ENCODE results near the gene CEP135.

DNA sequence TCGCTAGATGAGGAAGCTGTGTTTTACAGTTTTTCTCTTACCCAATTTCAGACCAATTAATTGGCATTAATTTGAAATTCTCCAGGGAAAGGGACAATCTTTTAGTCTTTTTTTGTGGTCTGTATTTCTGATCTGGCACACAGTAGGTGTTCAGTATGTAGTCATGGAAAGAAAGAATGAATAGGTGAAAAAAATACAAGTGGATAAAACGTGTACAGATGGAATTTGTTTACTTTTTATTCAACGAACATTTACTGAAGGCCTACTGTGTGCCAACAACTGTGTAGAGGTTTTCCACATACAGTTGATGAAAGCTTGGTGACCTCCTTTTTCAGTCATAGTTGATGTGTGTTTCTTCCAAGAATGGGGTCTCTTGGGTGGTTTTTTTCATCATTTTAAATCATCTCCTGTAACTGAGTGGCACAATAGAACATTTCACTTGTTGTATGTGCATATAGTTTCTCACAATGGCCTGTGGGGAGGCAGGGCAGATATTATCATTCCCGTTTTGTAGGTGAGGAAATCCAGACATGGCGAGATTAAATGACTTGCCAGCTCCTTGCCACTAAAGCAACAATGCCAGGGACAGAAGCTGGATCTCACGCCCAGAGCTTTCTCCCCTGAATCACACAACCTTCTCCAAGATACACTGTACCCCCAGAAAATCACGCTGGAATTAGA is 102.4 kb downstream of the CEP135 start:
- TF ChIP-seq CTCF (IDR thresholded peaks at IDR 0.05; ENCODE audit: insufficient read depth, low read depth, low read length): no peak
- TF ChIP-seq EZH2 (IDR thresholded peaks at IDR 0.05; ENCODE audit: insufficient read depth, low read length): no peak

Data from astrocyte (in vitro differentiated cells and primary cell).